Uterus (tissue), 2 donors: ENCODE data around the gene BRD9.

Experiments used
- CTCF ChIP-seq, 4 experiments: fragments of 200-600 bp in 2 of 4; fragments of 450-650 bp in 2 of 4; sonication (generic) in 2 of 4; IDR thresholded peaks; one replicate each; pipeline ENCODE4 v1.5.1; 2016 to 2019; ENCODE audit warnings: antibody characterized with exemption in 4 of 4, mild to moderate bottlenecking in 2 of 4, moderate library complexity in 1 of 4
- POLR2A ChIP-seq, 2 donors: fragments of 450-650 bp; IDR thresholded peaks; one replicate each; pipeline ENCODE4 v1.6.1; 2016; ENCODE audit warnings: antibody characterized with exemption in 2 of 2, mild to moderate bottlenecking in 1 of 2, moderate library complexity in 1 of 2

- no peak for TF ChIP-seq CTCF (IDR thresholded peaks at IDR 0.05)
- no peak for TF ChIP-seq POLR2A (IDR thresholded peaks at IDR 0.05)
These were observed 4.5 kb downstream of the BRD9 start for GRCh38 chr5:887947-888637.
